Skin epidermis (tissue), 12 donors: Measurements from ENCODE around the gene EIF4G2.

ENCODE experiments used
- H3K27ac ChIP-seq, 21 experiments: fragments of 200-600 bp; sonication (generic) in 11 of 21; one replicate each; pipeline ENCODE4 v1.5.0; 2020; ENCODE audit warnings: mild to moderate bottlenecking in 3 of 21, inconsistent platforms in 2 of 21, moderate library complexity in 2 of 21
- H3K4me3 ChIP-seq, 7 experiments: fragments of 200-600 bp; sonication (generic) in 2 of 7; one replicate each; pipeline ENCODE4 v1.5.0; 2020; ENCODE audit warnings: inconsistent platforms in 2 of 7, mild to moderate bottlenecking in 2 of 7, moderate library complexity in 1 of 7

EIF4G2 gene

DNA sequence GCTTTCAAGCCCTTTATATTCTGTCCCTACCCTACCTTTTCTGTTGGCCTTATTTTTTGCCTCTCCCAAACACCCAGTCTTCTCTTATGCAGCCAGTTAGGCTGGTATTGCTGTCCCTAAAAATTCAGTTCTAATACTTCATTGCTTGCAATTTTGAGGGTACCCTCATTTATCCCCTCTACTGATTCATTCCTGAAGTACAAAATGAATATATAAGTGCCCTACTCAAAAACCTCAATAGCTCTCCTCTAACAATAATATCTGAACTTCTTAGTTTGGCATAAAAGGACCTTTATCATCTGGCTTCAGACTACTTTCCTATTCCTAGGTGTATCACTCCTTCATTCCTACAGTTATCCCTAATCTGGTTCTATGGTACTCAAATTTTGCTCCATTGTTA is 5.2 kb upstream of the EIF4G2 start:
- Histone ChIP-seq H3K4me3 (no peak overlapping the region), H3K27ac (no peak overlapping the region)

DNA sequence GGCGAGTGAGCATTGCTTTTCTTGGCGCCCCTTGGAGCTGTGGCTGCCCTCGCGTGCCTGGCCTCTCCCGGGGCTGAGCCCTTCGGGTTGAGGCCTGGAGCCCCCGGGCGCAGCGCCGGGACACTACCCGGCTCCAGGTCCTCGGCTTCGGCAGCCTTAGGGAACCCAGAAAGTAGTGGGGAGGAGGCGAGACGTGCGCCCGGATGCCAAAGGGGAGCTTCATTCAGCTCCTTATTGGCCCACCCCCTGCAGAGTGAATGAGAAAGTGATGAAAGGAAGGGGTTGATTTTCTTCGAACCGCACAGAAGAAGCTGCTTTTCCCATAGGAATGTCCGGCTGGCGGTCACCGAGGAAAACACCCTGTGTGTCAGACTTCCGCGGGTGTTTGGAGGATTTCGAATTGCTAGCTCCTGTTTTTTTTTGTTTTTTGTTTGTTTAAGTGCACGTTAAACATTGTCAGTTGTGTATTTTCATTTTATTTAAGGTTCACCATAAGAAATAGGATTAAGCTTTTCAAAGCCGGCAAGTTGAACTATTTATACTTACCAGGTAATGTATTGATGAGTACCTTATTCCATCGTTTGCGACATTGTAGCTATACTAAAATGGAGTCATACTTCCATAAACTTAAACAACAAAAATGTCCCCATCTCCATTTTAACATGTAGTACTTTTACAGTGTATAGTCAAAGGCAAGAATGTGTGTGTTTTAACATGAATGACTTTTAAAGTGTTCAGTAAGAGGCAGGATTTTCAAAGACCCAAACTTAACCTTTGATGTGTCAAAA is 841 bp upstream of the EIF4G2 start:
- H3K4me3 ChIP-seq: peak overlapping the region; percentile 71 to 98 (median 92)
- H3K27ac ChIP-seq: peak overlapping the region; percentile 79 to 100 (median 99)

DNA sequence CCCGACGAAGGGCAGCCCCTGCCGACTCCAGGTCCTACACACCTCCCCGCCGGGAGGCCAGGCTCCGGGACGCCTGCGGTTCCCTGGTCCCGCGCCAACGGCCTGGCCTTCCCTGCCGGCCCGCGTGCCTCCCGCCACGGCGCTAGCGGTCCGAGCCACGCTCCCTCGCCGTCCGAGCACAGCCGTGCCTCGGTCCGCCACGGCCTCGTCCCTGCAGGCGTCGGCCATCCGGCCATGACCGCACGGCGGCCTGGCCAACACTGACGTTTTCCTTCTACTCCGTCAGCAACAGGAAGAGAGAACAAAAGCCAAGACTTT is 532 bp downstream of the EIF4G2 start:
- Histone ChIP-seq H3K4me3 (peak overlapping the region; percentile 71 to 98 (median 92)), H3K27ac (peak overlapping the region; percentile 95 to 100 (median 99))

DNA sequence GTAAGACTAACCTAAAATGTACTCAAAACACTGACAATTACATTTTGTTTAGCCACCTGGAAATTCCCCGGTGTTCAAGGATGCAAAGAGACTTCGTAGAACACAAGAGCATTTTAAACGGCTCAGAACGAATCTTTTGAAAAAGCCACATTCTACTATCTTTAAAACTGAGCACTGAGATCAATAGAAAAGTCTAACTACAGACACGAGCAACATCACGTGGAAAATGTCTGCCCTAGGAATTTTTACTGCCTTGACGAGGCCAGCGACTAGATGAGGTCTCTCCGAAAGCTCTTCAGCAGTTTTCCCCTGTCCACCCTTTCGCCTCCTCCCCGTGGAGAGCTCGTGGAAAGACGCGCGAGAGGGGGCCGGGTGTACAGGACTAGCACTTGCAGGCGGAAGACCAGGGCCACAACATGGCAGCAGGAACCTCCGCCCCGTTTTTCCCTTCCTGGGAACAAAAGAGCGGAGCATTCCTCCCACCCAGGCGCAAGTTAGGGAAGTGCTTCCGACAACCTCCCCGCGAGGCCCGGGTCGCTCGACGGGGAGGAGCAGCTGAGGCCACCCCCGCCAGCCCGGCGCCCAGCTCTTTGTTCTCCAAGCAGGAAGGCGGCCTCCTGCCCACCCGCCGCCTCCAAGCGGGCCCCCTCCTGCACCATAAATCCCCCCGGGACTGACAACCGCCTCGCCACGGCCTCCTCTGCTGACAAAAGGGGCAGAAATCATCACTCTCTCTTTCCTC is 1.1 kb downstream of the EIF4G2 start:
- peak overlapping the region; percentile 95 to 100 (median 99) for H3K27ac ChIP-seq
- peak overlapping the region; percentile 71 to 98 (median 92) for H3K4me3 ChIP-seq

DNA sequence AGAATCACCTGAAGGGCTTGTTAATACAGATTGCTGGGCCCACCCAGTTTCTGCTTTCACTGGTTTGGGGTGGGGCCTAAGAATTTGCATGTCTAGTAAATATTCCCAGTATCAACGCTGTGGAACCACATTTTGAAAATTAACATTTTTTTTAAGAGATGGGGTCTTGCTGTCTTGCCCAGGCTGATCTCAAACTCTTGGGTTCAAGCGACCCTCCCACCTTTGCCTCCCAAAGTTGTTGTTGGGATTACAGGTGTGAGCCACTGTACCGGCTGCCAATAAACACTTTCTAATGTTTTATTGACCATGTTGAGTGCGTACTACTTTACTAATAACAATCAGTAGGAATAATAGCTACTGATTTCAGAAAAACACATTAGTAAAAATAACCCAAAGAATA is 2.5 kb downstream of the EIF4G2 start:
- peak overlapping the region in 4 of 21 experiments; percentile 10 to 99 (median 55) for H3K27ac ChIP-seq
- peak overlapping the region; percentile 71 to 98 (median 92) for H3K4me3 ChIP-seq

DNA sequence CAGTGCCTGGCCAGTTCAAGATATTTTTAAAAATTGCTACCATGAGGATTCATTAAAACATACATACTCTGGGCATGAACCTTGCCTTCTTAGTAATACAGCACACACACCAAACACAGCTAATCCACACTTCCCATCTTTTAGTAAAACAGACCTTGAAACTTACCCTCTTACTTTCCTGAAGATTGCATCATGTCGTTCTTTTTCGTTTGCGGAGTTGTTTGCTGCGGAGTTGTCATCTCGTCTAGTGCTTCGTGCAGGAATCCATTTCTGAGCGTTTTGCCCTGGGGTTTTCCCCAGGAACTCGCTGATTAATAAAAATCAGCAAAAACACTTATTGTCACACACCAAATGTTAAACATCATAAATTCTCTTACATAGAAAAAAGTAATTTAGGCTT is 3.0 kb downstream of the EIF4G2 start:
- Histone ChIP-seq H3K27ac (peak overlapping the region in 4 of 21 experiments; percentile 10 to 95 (median 19)), H3K4me3 (peak overlapping the region in 5 of 7 experiments; percentile 4 to 98 (median 71))

DNA sequence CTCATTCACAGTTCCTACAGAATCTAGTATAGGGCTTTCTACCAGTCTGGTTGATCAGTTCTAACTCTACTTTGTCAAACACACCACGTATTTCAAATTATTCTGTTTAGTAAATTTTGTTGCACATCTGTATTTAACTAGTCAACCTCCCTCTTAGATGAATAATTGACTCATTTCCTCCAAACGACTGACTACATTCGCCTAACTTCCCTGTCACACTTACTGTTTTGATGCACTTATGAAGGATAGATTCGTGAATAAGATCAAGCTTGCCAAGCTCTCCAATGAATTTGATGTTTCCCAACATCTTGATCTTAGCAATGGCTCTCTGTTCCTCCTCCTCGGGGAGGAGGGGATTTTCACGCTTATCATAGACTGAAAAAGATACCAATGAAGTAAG is 5.0 kb downstream of the EIF4G2 start:
- Histone ChIP-seq H3K27ac (no peak overlapping the region), H3K4me3 (no peak overlapping the region)

DNA sequence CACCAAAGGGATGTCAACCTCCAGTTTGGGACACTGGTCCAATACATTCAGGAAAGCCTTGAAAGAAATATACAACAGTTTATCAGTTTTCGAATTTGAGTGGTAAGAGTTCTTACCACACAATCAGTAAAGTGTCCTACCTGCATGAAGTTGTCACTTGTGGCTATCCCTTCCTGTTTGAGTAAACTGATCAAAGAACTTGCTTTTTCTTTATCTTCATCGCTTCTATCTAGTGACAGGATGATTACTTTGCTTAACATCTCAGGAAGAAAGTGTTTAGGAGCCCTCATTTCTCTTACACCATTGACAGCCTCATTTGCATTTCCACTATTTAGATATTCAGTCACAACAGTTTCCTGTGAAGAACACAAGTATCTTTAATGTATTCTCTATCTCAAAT is 8.4 kb downstream of the EIF4G2 start:
- no peak overlapping the region for H3K4me3 ChIP-seq
- H3K27ac ChIP-seq: no peak overlapping the region

DNA sequence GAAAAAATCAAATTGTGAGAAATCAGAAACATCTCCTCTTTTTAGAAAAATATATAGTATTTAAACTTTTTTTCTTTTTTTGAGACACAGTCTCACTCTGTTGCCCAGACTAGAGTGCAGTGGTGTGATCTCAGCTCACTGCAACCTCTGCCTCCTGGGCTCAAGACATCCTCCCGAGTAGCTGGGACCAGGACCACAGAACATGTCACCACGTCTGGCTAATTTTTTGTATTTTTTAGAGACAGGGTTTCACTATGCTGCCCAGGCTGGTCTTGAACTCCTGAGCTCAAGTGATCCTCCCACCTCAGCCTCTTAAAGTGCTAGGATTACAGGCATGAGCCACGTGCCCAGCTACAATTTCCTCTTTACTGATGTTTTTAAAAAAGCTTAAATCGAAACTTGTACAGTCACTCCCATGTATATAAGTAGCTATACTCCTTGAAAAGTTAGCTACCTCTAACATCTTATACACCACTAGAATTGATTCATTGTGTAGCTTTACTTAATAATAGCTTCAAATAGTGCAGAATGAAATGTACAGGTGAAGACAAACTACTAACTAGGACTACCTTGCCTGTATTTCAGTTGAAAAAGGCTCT is 10.3 kb downstream of the EIF4G2 start:
- Histone ChIP-seq H3K4me3 (no peak overlapping the region), H3K27ac (no peak overlapping the region)

DNA sequence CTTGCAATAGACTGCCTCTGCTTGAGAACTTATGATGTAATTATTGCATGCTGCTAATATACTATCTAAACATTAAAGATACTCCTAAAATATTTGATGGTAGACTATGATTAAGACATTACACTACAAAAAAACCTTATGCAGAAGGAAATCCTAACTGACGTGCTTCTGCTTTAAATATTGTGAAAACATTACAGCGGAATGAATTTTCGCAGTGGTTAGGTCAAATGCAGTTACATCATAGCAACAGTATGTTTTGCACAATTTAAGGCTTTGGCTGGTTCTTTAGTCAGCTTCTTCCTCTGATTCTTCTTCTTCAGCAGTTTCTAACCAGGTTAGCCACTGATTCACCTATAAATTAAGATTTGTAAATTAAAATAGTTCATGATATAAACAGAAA is 11.2 kb downstream of the EIF4G2 start:
- H3K27ac ChIP-seq: no peak overlapping the region
- H3K4me3 ChIP-seq: no peak overlapping the region

DNA sequence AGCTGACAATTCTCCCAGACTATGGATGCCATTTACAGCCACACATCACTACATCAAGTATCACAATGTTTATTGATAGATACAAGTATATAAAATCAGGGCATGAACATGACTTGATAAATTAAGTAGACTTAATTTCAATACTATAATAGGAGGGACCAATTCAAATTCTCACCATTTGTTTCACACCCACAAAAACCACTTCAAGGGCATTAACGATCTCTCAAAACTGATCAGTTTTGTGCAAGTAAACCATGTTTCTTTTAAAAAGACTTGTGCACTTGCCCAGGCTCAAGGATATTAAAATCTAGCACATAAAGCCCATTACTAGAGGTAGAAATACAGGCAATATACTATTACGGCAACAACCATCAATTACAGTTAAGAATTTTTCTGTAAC is 11.7 kb downstream of the EIF4G2 start:
- Histone ChIP-seq H3K4me3 (no peak overlapping the region), H3K27ac (no peak overlapping the region)

DNA sequence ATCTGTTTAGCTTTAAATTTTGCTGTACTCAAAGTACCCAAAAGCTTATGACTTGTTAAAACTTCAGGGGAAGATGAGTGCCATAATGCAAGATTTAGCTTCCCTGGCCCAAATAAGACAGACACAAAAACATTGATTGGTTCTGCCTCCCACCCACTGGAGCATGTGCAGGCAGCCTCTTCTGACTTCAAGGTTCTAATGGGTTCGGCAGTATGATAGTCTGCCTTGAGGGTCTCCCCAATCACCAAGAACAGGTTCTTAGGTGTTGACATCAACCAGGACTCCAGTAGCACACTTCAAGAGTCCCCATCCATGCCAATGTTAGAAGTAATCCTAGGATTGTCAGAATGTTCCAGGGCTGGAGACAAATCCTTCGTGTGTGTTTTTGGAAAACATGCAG is 12.5 kb downstream of the EIF4G2 start:
- Histone ChIP-seq H3K27ac (no peak overlapping the region), H3K4me3 (no peak overlapping the region)

DNA sequence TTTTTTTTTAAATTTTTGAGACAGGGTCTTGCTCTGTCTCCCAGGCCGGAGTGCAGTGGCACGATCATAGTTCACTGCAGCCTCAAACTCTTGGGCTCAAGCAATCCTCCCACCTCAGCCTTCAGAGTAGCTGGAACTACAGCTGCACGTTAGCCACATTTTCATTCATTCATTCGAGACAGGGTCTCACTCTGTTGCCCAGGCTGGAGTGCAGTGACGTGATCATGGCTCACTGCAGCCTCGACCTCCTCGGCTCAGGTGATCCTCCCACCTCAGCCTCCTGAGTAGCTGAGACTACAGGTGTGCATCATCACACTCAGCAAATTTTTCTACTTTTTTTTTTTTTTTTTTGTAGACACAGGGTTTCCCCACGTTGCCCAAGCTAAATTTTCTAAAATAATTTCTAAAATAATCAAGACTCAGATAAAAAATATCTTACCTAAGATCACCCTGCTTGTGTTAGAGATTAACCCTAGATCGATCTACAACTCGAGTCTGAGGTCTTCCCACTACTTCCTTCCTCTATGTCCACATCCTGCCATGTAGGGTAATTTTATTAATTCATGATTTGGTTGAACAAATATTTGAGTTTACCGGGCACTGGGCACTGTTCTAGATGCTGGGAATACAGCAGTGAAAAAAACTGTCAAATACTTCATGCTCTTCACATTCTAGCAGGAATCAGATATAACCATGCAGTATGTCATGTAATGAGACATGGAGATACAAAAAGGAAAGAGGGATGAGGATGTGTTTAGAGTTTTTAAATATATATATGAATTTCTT is 15.1 kb downstream of the EIF4G2 start:
- no peak overlapping the region for H3K27ac ChIP-seq
- H3K4me3 ChIP-seq: no peak overlapping the region

DNA sequence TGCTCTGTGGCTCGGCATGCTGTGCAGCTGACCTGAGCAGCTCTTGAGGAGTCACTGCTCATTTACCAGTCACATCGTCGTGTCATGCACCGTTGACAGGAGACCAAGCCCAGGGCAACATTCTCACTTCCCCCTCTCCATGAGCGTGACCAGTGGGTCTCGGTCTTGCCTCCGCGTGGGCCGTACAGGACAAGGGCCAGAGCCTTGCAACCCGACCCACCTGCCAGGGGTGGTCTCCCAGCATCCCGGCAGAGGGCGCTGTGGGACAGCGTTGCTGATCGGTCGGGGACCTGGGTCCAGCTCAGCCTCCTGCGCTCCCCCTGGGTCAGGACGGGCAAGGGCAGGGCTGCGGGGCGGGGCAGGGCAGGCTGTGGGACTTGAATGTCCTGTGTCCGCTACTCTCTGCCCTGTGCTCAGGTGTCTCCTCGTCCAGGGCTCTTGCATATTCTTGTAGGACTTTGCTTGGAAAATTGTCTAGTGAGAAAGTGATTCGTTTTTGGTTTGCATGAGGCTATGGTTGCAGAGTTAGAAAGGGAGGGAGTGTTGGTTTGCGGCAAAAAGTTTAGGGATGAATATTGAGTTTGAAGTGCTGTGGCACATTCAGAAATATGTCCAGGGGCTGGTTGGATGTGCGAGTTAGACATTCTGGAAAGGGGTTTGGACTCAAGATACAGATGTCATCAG is 16.2 kb downstream of the EIF4G2 start:
- Histone ChIP-seq H3K4me3 (no peak overlapping the region), H3K27ac (no peak overlapping the region)

DNA sequence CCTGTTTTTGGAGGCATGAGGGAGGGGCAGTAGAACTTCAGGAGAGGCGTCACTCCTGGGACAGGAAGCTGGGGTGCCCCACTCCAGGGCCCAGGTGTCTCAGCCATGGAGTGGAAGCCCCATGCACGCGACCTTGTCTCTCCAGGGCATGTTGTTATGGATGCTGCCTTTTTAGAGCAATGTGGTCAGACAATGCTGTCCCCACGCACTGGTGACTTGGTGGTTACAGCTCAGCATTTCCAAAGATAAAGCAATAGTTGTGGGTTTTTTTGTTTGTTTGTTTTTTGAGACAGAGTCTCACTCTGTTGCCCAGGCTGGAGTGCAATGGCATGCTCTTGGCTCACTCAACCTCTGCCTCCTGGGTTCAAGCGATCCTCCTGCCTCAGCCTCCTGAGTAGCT is 22.3 kb downstream of the EIF4G2 start:
- Histone ChIP-seq H3K4me3 (no peak overlapping the region), H3K27ac (no peak overlapping the region)

DNA sequence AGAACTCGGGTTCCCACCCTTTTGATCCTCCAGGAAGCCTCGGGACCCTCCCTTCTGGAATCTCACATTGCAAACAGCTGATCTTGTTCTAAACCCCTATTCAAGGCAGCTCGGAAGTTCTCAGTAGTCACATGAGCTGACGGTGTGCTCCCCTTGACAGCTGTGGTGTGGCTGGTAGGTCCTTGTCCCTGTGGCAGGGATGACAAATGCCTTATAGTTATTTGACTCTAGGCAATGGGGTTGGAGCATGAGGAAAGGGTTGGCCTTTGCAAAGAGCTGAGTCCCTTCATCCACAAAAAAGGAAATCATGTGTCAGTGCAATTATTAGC is 23.6 kb downstream of the EIF4G2 start:
- no peak overlapping the region for H3K27ac ChIP-seq
- H3K4me3 ChIP-seq: no peak overlapping the region

DNA sequence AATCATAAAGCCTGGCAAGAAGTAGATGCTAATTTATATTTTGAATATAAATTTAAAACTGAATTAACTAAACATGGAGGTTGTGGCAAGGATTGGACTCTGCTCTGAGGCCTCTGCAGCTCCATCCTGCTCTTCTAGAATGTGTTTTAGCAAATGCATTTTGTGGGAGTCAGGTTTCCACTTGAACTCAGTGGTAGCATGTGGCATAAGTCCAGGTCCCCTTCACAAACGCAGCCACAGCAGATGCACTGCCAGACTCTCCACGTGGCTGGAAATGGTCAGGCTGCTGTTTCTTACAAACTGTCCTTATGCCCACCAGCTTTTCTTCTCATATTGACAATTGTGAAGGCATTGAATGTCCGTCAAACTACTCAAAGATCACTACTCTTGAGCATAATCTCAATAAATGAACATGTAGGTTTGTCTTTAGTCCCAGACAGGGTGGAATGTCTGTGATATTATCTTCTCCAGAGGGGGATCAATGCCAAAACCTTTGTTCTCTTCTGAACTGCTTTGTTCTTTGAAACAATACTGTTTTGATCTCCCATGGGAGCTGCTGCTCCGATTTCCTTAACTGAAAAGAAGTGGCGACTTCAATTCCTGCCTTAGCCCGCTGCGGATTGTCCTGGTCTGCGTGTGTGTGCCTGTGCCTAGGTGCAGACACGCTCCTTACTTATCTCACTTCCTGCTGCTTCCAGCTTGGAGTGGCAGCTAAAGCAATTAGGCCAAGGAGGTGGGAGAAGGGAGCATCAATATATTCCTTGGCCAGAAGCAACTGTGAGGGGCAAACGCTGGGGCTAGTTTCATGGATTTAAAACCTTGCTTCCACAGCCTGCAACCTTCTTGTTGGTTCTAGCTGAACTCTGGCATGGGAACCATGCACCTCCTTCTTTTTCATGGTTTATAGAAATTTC is 24.2 kb downstream of the EIF4G2 start:
- peak overlapping the region in 2 of 21 experiments; percentile 13 to 20 for H3K27ac ChIP-seq
- H3K4me3 ChIP-seq: no peak overlapping the region

DNA sequence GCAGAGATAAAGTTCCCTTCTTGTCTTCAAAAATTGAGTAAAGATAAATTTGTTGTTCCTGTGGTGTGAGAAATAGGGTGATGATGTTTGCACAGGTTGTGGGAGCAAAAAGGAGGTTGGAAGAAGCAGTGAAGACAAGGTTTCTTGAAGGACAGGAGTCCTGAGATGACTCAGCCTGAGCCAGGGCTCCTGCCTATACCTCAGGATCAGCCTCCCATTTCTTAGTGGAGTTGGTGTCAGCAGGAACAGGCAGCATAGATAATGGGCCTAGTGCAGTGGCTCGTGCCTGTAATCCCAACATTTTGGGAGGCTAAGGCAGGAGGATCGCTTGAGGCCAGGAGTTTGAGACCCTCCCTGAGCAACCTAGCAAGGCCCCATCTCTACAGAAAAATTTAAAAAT is 28.7 kb downstream of the EIF4G2 start:
- Histone ChIP-seq H3K27ac (peak overlapping the region in 3 of 21 experiments; percentile 15 to 30 (median 23)), H3K4me3 (no peak overlapping the region)

DNA sequence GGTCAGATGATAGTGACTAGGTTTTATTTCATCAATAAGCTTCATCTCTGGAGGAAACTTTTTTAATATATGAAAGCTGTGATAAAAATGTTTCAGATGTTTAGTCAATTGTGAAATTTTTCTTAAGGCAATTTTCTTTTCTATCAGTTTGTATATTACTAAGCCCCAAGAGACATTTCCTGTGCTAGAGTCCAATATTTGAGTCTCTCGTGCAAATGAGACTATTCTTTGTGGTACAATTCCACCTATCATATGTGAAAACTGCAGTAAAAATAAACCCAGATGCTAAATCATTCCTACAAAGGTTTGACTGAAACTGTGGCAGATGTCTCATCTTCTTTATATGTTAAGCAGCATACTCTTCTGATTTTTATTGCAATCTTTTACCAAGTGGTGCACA is 29.6 kb downstream of the EIF4G2 start:
- Histone ChIP-seq H3K27ac (peak overlapping the region in 13 of 21 experiments; percentile 16 to 84 (median 48)), H3K4me3 (no peak overlapping the region)
